NCI-H82 treated with DMSO at 0.1 percent for 48 hours (cell line): ENCODE measurements around the gene SHQ1.
"Not testable (repeated sequence)": the region's sequence is repeated elsewhere in the genome, so short reads cannot be mapped to it uniquely, and the experiment has no call there.

Experiments used
- DNase-seq: peaks from one replicate; lab custom pipeline; 2025; ENCODE audit not compliant: unreplicated experiment; lab: John Stamatoyannopoulos, UW

SHQ1 gene

GRCh38 chr3:72753495-72753894 lies 94.8 kb downstream of the SHQ1 start:
- DNase-seq = no peak

- DNase-seq = no peak
Observed at GRCh38 chr3:72750405-72750965, 97.8 kb downstream of the SHQ1 start.

DNA sequence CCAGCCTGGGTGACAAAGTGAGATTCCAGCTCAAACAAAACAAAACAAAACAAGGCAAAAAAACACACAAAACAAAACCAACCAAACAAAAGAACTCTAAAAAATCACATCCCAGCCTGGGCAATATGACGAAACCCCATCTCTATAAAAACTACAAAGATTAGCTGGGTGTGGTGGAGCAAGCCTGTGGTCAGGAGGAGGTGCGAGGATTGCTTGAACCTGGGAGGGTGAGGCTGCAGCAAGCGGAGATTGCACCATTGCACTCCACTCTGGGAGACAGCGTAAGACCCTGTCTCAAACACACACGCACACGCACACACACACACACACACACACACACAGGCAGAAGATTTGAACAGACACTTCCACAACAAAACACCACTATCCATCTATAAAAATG lies 99.6 kb downstream of the SHQ1 start:
- DNase-seq = no peak

DNA sequence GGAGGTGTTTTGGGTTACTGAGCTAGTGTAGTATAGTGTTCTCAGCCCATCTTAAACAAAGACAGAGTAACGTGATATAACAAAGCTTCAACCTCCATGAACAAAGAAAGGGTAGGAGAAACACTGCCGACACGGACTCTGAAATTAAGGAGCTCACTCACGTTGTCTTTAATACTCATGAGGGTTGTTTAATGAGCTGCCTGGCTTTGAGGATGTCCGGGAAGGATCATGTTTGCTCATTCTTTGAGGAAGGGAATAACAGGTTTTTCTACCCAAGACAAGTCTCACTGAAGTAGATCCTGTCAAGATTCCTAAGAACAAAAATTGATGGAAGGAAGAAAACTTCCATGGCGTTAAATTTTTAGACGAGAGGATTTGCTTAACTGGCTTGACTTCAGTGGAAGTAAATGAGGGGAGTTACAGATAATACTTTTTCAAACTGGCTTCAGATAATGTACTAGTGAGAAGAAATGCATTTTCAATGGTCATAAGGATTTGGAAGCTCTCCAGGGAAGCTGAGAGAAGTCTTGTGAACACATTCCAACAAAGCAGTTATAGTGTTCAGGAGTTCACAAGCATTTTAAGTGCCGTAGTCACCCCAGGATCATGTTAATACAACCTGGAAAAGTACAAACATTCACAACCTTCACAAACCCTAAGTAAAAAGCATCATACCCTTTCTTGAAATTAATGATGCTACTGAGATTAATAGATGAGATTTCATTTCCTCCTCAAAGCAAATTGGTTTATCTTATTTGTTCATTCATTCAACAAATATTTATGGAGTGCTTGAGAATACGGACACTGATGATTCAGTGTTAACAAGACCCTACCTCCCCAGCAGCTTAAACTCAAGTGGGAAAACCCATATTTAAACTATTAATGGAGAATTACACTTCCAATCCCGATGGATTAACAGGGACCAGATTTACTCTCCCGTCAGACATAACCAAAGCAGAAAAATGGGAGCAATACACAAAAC lies 101.5 kb downstream of the SHQ1 start:
- DNase-seq = no peak

DNA sequence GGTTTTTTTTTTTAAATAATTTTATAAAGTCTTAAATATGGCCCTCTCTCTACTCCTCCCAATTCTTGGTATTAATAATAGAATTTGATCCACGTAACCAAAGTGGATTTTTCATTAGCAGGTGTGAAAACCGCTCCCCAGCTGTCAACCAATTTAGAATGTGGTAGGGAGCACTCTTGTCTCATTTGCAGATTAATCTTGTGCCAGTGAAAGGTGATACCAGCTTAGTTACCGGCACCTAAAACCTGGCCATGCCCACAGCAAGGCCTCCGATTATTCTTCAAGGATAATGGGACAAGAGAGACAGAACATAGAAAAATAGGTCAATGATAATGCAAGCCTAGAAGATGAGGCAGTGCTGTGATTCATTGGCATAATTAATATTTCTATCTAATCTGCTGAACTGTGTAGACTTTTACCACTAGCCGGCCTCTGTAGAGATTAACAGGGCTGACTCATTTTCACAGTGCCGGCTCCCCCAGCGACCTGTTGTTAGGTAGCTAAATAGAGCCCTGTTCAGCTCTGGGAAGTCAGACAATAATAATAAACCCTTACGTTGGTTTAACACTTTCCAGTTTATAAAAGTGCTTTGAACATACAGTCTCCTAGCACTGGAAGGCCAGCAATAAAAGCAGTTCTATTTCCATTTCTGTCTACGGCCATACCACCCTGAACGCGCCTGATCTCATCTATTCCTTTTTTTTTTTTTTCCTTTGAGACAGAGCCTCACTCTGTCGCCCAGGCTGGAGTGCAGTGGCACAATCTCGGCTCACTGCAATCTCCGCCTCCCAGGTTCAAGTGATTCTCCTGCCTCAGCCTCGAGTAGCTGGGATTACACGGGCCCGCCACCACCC lies 102.9 kb downstream of the SHQ1 start:
- peak; percentile 73 for DNase-seq

- DNase-seq = no peak
Observed at GRCh38 chr3:72744330-72744729, 103.9 kb downstream of the SHQ1 start.

- peak; percentile 74 for DNase-seq
Observed at GRCh38 chr3:72739531-72740466, 108.4 kb downstream of the SHQ1 start.

- peak; percentile 28 for DNase-seq
Observed at GRCh38 chr3:72738752-72739530, 109.3 kb downstream of the SHQ1 start.

GRCh38 chr3:72735072-72735471 lies 113.2 kb downstream of the SHQ1 start:
- not testable (repeated sequence) for DNase-seq

DNA sequence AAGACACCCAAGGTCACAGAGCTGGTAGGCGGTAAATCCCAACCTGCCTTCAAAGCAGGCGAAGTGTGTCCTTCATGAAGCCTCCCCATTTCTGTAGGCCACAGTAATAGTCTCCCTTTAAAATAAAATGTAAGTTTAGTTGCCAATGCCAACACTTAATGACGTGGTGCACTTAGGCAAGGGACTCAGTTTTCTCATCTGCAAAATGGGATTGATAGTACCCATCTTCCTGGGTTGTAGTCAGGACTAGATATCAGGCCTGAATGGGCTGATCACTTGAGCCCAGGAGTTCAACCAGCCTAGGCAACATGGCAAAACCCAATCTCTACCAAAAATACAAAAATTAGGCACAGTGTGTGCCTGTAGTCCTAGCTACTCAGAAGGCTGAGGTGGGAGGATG lies 114.6 kb downstream of the SHQ1 start:
- DNase-seq = no peak

GRCh38 chr3:72732666-72733345 lies 115.4 kb downstream of the SHQ1 start:
- not testable (repeated sequence) for DNase-seq

DNA sequence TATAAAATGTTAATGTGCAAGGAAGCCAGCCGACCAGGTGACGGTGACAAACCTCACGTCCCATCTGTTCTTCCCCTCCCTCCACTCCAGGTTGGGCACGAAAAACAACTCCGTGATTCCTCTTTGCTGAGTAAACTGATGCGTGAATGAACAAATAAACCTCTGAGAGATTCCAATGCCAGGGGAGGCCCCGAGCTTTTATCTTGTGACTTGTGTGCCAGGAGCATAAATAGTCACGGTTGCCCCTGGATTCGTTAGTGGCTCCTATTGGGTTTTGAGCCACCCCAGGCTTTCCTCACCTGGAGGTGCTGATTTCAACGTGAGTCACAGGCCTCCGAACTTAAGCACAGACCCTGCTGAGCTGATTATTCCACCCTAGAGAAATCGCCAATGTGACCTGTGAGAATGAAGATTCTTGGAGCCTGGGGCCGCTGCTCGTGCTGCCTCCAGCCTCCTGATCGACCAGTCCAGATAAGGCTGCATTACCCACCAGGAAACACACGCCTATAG lies 119.2 kb downstream of the SHQ1 start:
- DNase-seq = no peak

DNA sequence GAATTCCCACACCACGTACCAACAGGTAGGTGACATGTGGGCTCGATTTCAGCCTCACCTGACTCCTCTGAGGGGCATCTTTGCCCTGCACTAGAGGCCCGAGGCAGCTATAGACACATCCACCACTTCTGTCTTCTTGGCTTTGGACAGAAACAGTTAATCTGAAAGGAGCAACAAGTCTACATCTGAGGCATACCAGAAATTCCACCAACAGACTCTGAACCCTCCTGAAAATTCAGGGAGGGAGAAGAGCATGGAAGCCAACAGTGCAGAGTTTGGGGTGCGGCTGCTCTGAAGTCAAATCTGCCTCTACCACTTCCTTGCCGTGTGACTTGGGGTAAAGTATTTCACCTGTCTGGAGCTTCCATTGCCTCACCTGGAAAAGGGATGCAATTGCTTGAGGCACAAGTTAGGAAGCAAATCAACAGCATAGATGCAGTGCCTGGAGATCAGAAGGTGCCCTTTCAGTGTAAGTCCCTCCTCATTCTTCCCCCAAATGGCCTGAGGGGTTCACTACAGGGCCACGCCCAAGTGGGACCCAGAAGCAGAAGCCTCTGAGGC lies 119.8 kb downstream of the SHQ1 start:
- DNase-seq = no peak

DNA sequence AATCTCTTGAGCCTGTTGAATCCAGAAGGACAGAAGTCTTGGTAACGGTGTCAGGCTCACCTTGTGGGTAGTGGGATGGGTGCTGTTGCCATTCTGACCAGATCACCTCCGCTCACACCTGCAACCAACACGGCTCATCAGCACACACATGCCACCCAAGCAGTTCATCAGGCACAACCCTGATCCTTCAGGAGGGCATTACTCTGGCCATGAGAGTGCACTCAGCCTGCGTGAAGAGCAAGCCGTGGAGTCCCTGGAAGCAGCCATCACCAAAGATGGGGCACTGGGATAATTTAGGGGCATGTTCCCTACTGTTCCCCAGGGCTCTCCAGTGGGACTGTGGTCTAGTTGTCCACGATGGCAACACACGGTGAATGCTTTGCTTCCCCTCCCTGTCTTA lies 120.5 kb downstream of the SHQ1 start:
- no peak for DNase-seq

GRCh38 chr3:72727172-72727571 lies 121.1 kb downstream of the SHQ1 start:
- DNase-seq = no peak

- DNase-seq = no peak
Observed at GRCh38 chr3:72725229-72725628, 123.0 kb downstream of the SHQ1 start.

DNA sequence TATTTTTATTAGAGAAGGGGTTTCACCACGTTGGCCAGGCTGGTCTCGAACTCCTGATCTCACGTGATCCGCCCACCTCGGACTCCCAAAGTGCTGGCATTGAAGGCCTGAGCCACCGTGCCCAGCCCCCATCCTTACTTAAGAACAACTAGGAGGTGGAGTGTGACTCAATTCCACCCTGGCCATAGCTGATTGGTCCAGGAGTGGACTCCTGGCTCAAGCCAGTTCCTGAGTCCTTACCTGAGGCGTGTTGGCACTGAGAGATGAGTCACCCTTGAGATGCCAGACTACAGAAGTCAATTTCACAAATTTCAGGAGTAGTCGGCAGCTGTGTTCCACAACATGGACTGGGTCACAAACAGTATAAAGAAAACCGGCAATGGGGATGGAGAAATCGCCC lies 124.2 kb downstream of the SHQ1 start:
- no peak for DNase-seq

DNA sequence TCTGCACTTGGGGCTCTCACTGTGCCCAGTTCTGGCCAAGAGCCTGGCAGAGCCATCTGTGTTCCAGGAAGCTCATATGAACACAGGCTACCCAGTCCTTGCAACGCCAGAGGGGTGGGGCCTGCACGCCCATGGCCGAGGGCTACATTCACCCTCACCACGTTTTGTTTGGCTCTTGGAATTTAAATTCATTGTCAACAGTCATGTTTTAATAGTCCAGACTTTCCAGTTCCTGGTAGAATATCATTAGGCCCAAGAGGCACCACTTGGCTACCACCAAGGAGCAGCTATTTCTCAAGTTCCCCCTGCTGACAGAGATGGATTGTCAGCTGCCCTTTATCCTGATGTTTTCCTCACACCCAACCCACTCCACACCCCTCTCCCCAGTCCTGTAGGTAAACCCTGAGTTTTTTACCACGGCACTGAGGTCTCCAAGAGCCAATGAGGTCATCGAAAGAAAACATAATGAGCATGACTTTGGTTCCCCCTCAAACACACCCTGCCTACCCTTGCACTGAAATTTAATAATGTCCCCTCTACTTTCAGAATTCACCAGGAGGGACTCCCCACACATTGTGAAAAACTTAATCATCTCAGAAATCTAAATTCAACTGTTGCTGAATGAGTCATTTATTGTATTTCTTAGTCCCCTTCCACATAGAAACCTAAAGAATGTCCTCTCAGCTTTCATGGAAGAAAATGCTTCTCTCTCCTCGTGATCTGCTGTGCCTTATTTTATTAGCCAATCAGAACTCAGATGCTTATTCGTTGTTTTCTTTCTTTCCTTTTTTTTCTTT lies 125.1 kb downstream of the SHQ1 start:
- no peak for DNase-seq
